HG03378 (cell line): ENCODE measurements around the gene CRYGN.

Source experiments
- ATAC-seq: cut with Tn5 transposase; IDR thresholded peaks from one replicate; pipeline ENCODE4 v1.9.1; 2021; ENCODE audit warnings: mild to moderate bottlenecking, moderate library complexity; ENCODE audit not compliant: unreplicated experiment

CRYGN gene

GRCh38 chr7:151381348-151382078 lies 58.4 kb downstream of the CRYGN start:
- ATAC-seq, result no peak

- no peak for ATAC-seq
Observed at GRCh38 chr7:151381098-151381347, 58.9 kb downstream of the CRYGN start.

DNA sequence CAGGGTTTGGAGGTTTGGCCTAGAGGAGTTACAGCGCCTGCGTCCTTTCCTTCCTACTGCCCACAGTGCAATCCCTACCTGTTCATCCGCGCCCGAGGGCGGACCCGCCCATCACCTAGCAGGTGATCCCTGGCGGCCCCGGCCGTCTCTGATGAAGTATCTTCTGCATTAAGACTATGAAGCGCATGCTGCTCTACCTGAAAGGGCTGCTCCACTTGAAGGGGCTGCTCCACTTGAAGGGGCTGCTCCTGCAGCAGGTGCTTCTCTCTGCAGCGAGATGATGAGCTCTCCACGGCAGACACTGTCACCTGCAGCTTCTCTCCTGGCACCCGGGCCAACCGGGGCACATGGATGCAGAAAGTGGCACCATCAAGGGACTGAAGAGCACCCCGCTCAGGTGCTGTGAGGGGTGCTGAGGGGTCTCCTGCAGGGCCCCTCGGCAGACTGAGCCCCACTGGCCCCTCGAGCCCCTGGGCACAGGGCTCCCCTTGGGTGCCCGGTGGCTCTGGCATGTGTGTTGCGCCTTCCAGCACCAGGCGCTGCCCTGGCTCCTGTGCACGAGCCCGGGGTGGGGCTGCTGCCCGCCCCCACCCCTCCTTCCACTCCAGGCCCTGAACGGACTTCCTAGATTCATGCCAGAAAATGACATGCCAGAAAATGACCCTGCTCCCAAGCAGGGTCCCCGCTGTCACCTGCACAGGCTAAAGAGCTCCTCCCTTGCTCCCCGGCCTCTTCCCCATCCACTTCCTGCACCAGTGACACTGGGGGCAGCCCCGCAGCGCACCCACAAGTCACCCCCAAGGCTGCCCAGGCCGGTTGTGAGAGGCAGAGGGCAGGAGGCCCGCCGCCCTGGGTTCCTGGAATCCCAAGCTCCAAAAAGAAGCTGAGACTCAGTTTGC lies 59.5 kb downstream of the CRYGN start:
- ATAC-seq, result no peak

- no peak for ATAC-seq
Observed at GRCh38 chr7:151379534-151380198, 60.3 kb downstream of the CRYGN start.

DNA sequence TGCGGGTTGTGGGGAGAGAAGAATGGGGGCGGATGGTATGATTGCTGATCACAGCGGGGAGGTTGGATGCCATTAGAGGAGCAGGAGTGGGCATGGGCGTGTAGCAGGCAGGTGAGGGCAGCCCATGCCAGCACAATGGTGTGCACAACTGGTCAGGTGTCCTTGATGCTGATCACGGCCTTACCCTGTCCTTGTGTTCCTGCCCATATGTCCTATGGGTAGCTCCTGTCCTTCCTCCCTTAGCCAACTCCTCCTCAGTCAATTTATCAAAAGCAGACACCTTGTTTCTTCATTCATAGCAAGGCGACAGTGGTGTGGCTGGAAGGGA lies 60.8 kb downstream of the CRYGN start:
- ATAC-seq, result no peak
